Measurements from ENCODE around the gene EEF2K.
A peak's percentile ranks its signal among the peaks of the same experiment; 100 is the strongest.

The EEF2K gene

DNA sequence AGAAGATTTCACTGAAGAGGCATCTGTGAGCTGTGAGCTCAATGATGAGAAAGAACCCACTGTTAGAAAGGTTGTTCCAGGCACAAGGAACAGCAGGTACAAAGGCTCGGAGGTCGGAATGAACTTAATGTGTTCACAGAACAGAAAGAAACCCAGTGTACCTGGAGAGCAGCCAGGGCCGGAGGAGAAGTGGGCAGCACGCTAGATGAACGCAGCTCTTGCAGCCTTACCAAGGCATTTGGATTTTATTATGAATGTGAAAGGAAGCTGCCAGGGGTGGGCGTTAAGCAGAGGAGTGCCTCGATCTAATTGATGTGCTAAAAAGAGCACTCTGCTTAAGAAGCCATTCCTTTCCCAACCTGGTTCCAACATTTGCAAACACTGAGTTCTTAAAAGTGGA is 19.0 kb downstream of the EEF2K start:
- TF ChIP-seq, protein P1, sequence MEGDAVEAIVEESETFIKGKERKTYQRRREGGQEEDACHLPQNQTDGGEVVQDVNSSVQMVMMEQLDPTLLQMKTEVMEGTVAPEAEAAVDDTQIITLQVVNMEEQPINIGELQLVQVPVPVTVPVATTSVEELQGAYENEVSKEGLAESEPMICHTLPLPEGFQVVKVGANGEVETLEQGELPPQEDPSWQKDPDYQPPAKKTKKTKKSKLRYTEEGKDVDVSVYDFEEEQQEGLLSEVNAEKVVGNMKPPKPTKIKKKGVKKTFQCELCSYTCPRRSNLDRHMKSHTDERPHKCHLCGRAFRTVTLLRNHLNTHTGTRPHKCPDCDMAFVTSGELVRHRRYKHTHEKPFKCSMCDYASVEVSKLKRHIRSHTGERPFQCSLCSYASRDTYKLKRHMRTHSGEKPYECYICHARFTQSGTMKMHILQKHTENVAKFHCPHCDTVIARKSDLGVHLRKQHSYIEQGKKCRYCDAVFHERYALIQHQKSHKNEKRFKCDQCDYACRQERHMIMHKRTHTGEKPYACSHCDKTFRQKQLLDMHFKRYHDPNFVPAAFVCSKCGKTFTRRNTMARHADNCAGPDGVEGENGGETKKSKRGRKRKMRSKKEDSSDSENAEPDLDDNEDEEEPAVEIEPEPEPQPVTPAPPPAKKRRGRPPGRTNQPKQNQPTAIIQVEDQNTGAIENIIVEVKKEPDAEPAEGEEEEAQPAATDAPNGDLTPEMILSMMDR (IDR thresholded peaks at IDR 0.05; ENCODE audit: low read depth, low read length), result no peak
- no peak for TF ChIP-seq POLR2A (IDR thresholded peaks at IDR 0.05; ENCODE audit: extremely low read depth, insufficient read length)
- TF ChIP-seq, protein P2, sequence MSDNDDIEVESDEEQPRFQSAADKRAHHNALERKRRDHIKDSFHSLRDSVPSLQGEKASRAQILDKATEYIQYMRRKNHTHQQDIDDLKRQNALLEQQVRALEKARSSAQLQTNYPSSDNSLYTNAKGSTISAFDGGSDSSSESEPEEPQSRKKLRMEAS (IDR thresholded peaks at IDR 0.05; ENCODE audit: low read depth, low read length), result no peak
- no peak for TF ChIP-seq MYC (IDR thresholded peaks at IDR 0.05; ENCODE audit: low read depth, low read length)
- no peak for DNase-seq (ENCODE audit: low read depth)
- H3K4me3 ChIP-seq (ENCODE audit: low read depth, low read length), result no peak overlapping the region

DNA sequence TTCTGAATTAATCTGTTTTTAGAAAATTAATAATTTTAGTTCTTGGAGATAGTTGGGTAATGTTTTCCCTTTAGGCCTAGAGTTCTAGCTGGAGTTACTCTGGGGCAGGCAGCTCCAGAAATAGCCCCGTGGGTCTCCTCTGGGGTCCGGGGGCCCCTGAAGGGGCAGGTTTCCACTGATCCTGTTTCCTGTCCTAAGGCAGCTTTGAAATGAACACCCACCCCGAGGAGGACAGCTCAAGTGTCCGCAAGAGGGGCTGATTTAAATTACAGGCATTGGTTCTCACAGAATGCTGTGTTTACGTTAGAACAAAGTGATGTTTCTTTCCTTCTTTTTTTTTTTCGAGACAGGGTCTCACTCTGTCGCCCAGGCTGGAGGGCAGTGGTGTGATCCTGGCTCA is 23.8 kb downstream of the EEF2K start:
- H3K4me3 ChIP-seq (ENCODE audit: low read depth, low read length), result no peak overlapping the region
- TF ChIP-seq, protein P1 (IDR thresholded peaks at IDR 0.05; ENCODE audit: low read depth, low read length), result no peak
- TF ChIP-seq, protein P2 (IDR thresholded peaks at IDR 0.05; ENCODE audit: low read depth, low read length), result no peak
- TF ChIP-seq MYC (IDR thresholded peaks at IDR 0.05; ENCODE audit: low read depth, low read length) (no peak), POLR2A (IDR thresholded peaks at IDR 0.05; ENCODE audit: extremely low read depth, insufficient read length) (no peak)
- DNase-seq (ENCODE audit: low read depth), result no peak

DNA sequence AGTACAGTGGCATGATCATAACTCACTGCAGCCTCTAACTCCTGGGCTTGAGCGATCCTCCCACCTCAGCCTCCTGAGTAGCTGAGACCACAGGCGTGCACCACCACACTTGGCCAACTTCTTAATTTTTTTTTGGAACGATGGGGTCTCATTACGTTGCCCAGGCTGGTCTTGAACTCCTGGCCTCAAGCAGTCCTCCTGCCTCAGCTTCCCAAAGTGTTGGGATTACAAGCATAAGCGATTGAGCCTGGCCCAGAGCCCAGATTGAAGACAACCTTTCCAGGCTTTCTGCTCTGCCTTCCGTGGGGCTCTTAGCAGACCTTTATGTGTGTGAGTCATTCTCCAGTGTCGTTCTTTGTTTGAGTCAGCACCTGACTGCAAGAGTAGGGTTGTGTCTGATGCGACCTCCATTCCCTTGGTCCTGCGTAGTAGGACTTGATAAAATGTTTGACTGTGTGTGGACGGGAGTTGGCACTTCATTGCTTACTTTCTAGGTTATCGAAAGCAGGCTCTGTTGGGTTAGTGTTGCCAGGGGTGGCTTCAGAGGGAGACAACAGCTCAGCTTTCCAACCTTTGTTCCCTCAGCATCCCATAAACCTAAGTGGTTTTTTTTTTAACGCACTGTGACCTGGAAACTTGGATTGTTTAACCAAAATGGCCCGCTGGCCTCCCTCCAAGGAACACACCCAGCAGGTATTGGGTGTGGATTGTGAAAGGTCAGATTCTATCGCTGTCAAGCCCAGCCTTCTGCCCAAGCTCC is 26.4 kb downstream of the EEF2K start:
- no peak for DNase-seq (ENCODE audit: low read depth)
- H3K4me3 ChIP-seq (ENCODE audit: low read depth, low read length), result no peak overlapping the region
- no peak for TF ChIP-seq MYC (IDR thresholded peaks at IDR 0.05; ENCODE audit: low read depth, low read length)
- TF ChIP-seq, protein P2 (IDR thresholded peaks at IDR 0.05; ENCODE audit: low read depth, low read length), result no peak
- TF ChIP-seq POLR2A (IDR thresholded peaks at IDR 0.05; ENCODE audit: extremely low read depth, insufficient read length), result no peak
- TF ChIP-seq, protein P1 (IDR thresholded peaks at IDR 0.05; ENCODE audit: low read depth, low read length), result no peak

DNA sequence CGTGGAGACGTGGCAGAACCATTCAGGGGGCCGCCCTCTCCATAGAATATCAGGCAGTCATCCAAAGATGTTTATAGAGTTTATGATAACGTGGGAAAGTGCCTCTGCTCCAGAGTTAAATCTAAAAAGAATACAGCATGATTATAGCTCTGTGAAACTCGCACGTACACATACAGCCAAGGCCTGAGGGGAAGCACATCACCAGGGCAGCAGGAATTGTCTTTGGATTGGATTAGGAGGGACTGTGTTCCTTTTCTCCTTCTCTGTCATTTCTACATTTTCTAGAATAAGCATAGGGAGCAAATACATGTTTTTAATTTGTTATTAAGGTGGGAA is 26.9 kb downstream of the EEF2K start:
- TF ChIP-seq, protein P2 (IDR thresholded peaks at IDR 0.05; ENCODE audit: low read depth, low read length), result no peak
- TF ChIP-seq POLR2A (IDR thresholded peaks at IDR 0.05; ENCODE audit: extremely low read depth, insufficient read length) (no peak), MYC (IDR thresholded peaks at IDR 0.05; ENCODE audit: low read depth, low read length) (no peak)
- TF ChIP-seq, protein P1 (IDR thresholded peaks at IDR 0.05; ENCODE audit: low read depth, low read length), result no peak
- no peak overlapping the region for H3K4me3 ChIP-seq (ENCODE audit: low read depth, low read length)
- no peak for DNase-seq (ENCODE audit: low read depth)

DNA sequence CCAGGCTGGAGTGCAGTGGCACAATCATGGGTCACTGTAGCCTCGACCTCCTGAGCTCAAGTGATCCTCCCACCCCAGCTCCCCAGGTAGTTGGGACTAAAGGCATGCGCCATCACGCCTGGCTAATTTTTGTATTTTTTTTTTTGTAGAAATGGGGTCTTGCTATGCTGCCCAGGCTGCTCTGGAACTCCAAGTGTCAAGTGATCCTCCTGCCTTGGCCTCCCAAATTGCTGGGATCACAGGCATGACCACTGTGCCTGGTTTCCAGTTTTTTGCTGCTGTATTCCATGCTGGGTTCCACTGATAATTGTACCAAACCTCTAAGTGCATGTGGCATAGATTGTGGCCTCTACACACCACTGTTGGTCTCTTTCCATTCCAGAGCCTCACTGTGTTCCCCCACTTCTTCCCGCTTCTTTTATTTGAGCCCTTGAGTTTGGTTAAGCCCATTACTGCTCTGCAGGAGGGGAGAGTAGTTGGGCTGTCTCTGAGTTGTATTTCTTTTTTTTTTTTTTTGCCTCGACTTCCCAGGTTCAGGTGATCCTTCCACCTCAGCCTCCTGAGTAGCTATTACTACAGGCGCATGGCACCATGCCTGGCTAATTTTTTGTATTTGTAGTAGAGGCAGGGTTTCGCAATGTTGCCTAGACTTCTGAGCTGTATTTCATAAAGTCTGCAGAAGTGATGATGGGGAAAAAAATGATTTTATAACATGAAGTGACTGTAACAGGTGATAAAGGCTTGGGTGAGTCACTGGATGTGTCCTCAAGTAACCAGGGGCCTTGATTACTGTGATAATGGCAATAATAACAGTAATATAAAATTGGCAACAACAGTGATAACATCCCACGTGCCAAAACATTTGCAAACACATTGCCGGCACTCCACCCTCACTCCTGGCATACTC is 30.0 kb downstream of the EEF2K start:
- peak; percentile 28 for DNase-seq (ENCODE audit: low read depth)
- TF ChIP-seq MYC (IDR thresholded peaks at IDR 0.05; ENCODE audit: low read depth, low read length), result no peak
- no peak overlapping the region for H3K4me3 ChIP-seq (ENCODE audit: low read depth, low read length)

DNA sequence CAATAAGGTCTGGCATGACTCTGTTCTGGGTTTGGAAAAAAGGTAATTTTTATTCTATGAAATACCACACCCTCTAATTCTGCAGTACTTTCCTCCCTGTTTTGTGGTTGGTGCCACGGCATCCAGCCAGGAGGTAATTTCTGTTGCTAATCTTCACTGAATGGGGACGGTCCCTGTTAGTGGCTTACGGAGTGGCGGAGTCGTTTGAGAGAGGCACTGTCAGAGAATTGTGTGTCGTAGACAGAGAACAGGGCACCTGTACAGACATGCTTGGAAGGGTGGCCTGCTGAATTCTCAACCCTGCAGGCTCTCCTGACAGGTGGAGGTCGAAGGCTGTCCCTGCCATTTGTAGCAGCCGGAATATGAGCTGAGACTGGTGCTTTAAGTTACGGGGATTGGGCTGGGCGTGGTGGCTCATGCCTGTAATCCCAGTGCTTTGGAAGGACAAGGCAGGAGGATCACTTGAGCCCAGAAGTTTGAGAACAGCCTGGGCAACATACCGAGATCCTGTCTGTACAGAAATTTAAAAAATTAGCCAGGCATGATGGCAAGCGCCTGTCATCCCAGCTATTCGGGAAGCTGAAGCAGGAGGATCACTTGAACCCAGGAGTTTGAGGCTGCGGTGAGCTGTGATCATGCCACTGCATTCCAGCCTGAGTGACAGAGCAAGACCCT is 33.2 kb downstream of the EEF2K start:
- TF ChIP-seq MYC (IDR thresholded peaks at IDR 0.05; ENCODE audit: low read depth, low read length) (no peak), POLR2A (IDR thresholded peaks at IDR 0.05; ENCODE audit: extremely low read depth, insufficient read length) (no peak)
- TF ChIP-seq, protein P1 (IDR thresholded peaks at IDR 0.05; ENCODE audit: low read depth, low read length), result no peak
- TF ChIP-seq, protein P2 (IDR thresholded peaks at IDR 0.05; ENCODE audit: low read depth, low read length), result no peak
- no peak overlapping the region for H3K4me3 ChIP-seq (ENCODE audit: low read depth, low read length)
- DNase-seq (ENCODE audit: low read depth), result no peak

Data from NB4 (cell line).